Trophoblast cell (in vitro differentiated cells and primary cell): ENCODE results near the gene ROR2.

Experiments used
- DNase-seq, 2 donors: peaks; one replicate each; pipeline ENCODE4 v3.0.0-alpha.2; 2016
- H2AFZ ChIP-seq: 2 replicates; pipeline ENCODE4 v1.6.1; 2013; ENCODE audit warnings: low read length, moderate library complexity, mild to moderate bottlenecking; ENCODE audit not compliant: insufficient read depth, poor library complexity
- H2AK5ac ChIP-seq: 2 replicates; pipeline ENCODE4 v1.6.1; 2013; ENCODE audit warnings: mild to moderate bottlenecking, low read length
- H2BK120ac ChIP-seq: 2 replicates; pipeline ENCODE4 v1.6.1; 2013; ENCODE audit warnings: low read length, mild to moderate bottlenecking, moderate library complexity; ENCODE audit not compliant: insufficient read depth, poor library complexity
- H2BK12ac ChIP-seq: 2 replicates; pipeline ENCODE4 v1.6.1; 2013; ENCODE audit warnings: mild to moderate bottlenecking, low read length, moderate library complexity
- H2BK5ac ChIP-seq: 2 replicates; pipeline ENCODE4 v1.6.1; 2013; ENCODE audit warnings: low read length, low read depth, moderate library complexity, mild to moderate bottlenecking; ENCODE audit not compliant: poor library complexity
- H3K14ac ChIP-seq: 2 replicates; pipeline ENCODE4 v1.6.1; 2013; ENCODE audit warnings: mild to moderate bottlenecking, low read length
- H3K18ac ChIP-seq: 2 replicates; pipeline ENCODE4 v1.6.1; 2013; ENCODE audit warnings: mild to moderate bottlenecking, low read length
- H3K23ac ChIP-seq: 2 replicates; pipeline ENCODE4 v1.6.1; 2013; ENCODE audit warnings: low read length
- H3K27ac ChIP-seq: 2 replicates; pipeline ENCODE4 v1.5.1; 2013; ENCODE audit warnings: low read depth, mild to moderate bottlenecking, inconsistent platforms, low read length, moderate library complexity
- H3K27me3 ChIP-seq: 2 replicates; pipeline ENCODE4 v1.6.1; 2013; ENCODE audit warnings: inconsistent platforms, mild to moderate bottlenecking, low read length, moderate library complexity; ENCODE audit not compliant: insufficient read depth
- H3K36me3 ChIP-seq, 2 experiments: 1 replicate in 1 of 2; 2 replicates in 1 of 2; pipeline ENCODE4 v1.6.1; 2013; ENCODE audit warnings: low read length in 2 of 2, mild to moderate bottlenecking in 2 of 2, moderate library complexity in 1 of 2; ENCODE audit not compliant: insufficient read depth in 2 of 2, control insufficient read depth in 1 of 2
- H3K4ac ChIP-seq: 2 replicates; pipeline ENCODE4 v1.6.1; 2013; ENCODE audit warnings: low read depth, mild to moderate bottlenecking, low read length, moderate library complexity
- H3K4me1 ChIP-seq, 2 experiments: 1 replicate in 1 of 2; 2 replicates in 1 of 2; pipeline ENCODE4 v1.6.1; 2013; ENCODE audit warnings: low read length in 2 of 2, mild to moderate bottlenecking in 2 of 2, moderate library complexity in 1 of 2; ENCODE audit not compliant: insufficient read depth in 2 of 2, control insufficient read depth in 1 of 2
- H3K4me2 ChIP-seq: 2 replicates; pipeline ENCODE4 v1.6.1; 2013; ENCODE audit warnings: inconsistent platforms, mild to moderate bottlenecking, low read length, moderate library complexity
- H3K4me3 ChIP-seq: 2 replicates; pipeline ENCODE4 v1.5.1; 2013; ENCODE audit warnings: mild to moderate bottlenecking, low read depth, low read length, inconsistent platforms
- H3K79me1 ChIP-seq: one replicate; pipeline ENCODE4 v1.6.1; 2013; ENCODE audit warnings: low read length
- H3K79me2 ChIP-seq: 2 replicates; pipeline ENCODE4 v1.6.1; 2013; ENCODE audit warnings: low read length, mild to moderate bottlenecking; ENCODE audit not compliant: control insufficient read depth, insufficient read depth, poor library complexity
- H3K9ac ChIP-seq: 2 replicates; pipeline ENCODE4 v1.6.1; 2013; ENCODE audit warnings: mild to moderate bottlenecking, low read length
- H3K9me3 ChIP-seq: 2 replicates; pipeline ENCODE4 v1.6.1; 2013; ENCODE audit warnings: low read depth, mild to moderate bottlenecking, control low read depth, inconsistent platforms, low read length; ENCODE audit not compliant: insufficient read depth
- H4K12ac ChIP-seq: 2 replicates; pipeline ENCODE4 v1.6.1; 2013; ENCODE audit warnings: low read depth, mild to moderate bottlenecking, low read length, moderate library complexity
- H4K8ac ChIP-seq: 2 replicates; pipeline ENCODE4 v1.6.1; 2013; ENCODE audit warnings: low read depth, mild to moderate bottlenecking, low read length, moderate library complexity
- H4K91ac ChIP-seq: one replicate; pipeline ENCODE4 v1.6.1; 2013; ENCODE audit warnings: low read depth, mild to moderate bottlenecking, low read length, moderate library complexity
- WGBS: extraction: QIAGEN DNeasy Blood & Tissue Kit; methylation state at CpG from one replicate; pipeline ENCODE4 v1.1.7; 2013; ENCODE audit warnings: missing lambda C conversion rate; ENCODE audit not compliant: insufficient read length, insufficient coverage; ENCODE audit errors: extremely low coverage; 5-methylcytosine and 5-hydroxymethylcytosine counted together

Gene ROR2

GRCh38 chr9:91843623-91844148 lies 106.3 kb downstream of the ROR2 start:
- WGBS, result no CpG with 5 or more reads among the region's 15 CpGs
- no peak overlapping the region for H2BK120ac ChIP-seq
- H3K4me2 ChIP-seq, result no peak overlapping the region
- no peak overlapping the region for H4K12ac ChIP-seq
- H3K18ac ChIP-seq, result no peak overlapping the region
- no peak overlapping the region for H4K91ac ChIP-seq
- no peak overlapping the region for H3K14ac ChIP-seq
- no peak overlapping the region for H2BK12ac ChIP-seq
- no peak overlapping the region for H3K27ac ChIP-seq
- no peaks in the 10 kb centered on the region for H3K79me1 ChIP-seq
- no peaks in the 10 kb centered on the region for H3K27me3 ChIP-seq
- no peak overlapping the region for H2AK5ac ChIP-seq
- no peak overlapping the region for H3K4me3 ChIP-seq
- H3K4ac ChIP-seq, result no peak overlapping the region
- no peaks in the 10 kb centered on the region for H3K36me3 ChIP-seq
- no peak for DNase-seq
- no peak overlapping the region for H3K9ac ChIP-seq
- H3K4me1 ChIP-seq, result peaks cover 0 to 3% of the 10 kb centered on the region in 2 experiments
- H2BK5ac ChIP-seq, result no peak overlapping the region
- no peak overlapping the region for H2AFZ ChIP-seq
- H3K9me3 ChIP-seq, result no peaks in the 10 kb centered on the region
- H3K79me2 ChIP-seq, result no peaks in the 10 kb centered on the region
- H3K23ac ChIP-seq, result no peak overlapping the region
- H4K8ac ChIP-seq, result no peak overlapping the region

- Histone ChIP-seq H3K4ac (no peak overlapping the region), H2BK120ac (no peak overlapping the region), H3K14ac (no peak overlapping the region), H3K27me3 (no peaks in the 10 kb centered on the region), H3K9ac (no peak overlapping the region), H3K18ac (no peak overlapping the region), H3K27ac (no peak overlapping the region), H3K9me3 (no peaks in the 10 kb centered on the region), H3K4me3 (no peak overlapping the region), H4K8ac (no peak overlapping the region), H2BK12ac (no peak overlapping the region), H3K79me2 (no peaks in the 10 kb centered on the region), H4K12ac (no peak overlapping the region), H3K23ac (no peak overlapping the region), H3K4me1 (peaks cover 0 to 3% of the 10 kb centered on the region in 2 experiments), H3K4me2 (no peak overlapping the region), H3K79me1 (no peaks in the 10 kb centered on the region), H3K36me3 (no peaks in the 10 kb centered on the region), H2AK5ac (no peak overlapping the region), H2AFZ (no peak overlapping the region), H2BK5ac (no peak overlapping the region), H4K91ac (no peak overlapping the region)
- no CpG with 5 or more reads among the region's 7 CpGs for WGBS
- no peak for DNase-seq
Observed at GRCh38 chr9:91843093-91843492, 106.9 kb downstream of the ROR2 start.

GRCh38 chr9:91842358-91843049 lies 107.5 kb downstream of the ROR2 start:
- H3K79me2 ChIP-seq, result no peaks in the 10 kb centered on the region
- no peaks in the 10 kb centered on the region for H3K79me1 ChIP-seq
- no peaks in the 10 kb centered on the region for H3K36me3 ChIP-seq
- peaks cover 0 to 3% of the 10 kb centered on the region in 2 experiments for H3K4me1 ChIP-seq
- no peaks in the 10 kb centered on the region for H3K9me3 ChIP-seq
- no peak overlapping the region for H3K4me3 ChIP-seq
- no peak overlapping the region for H2AK5ac ChIP-seq
- no peak overlapping the region for H4K91ac ChIP-seq
- no peak overlapping the region for H3K4ac ChIP-seq
- no peak overlapping the region for H4K12ac ChIP-seq
- no peak overlapping the region for H4K8ac ChIP-seq
- DNase-seq, result no peak
- no peaks in the 10 kb centered on the region for H3K27me3 ChIP-seq
- no peak overlapping the region for H3K27ac ChIP-seq
- no peak overlapping the region for H2BK5ac ChIP-seq
- no peak overlapping the region for H3K23ac ChIP-seq
- H2AFZ ChIP-seq, result no peak overlapping the region
- H3K4me2 ChIP-seq, result no peak overlapping the region
- H3K14ac ChIP-seq, result no peak overlapping the region
- WGBS, result no CpG with 5 or more reads among the region's 9 CpGs
- H3K9ac ChIP-seq, result no peak overlapping the region
- H3K18ac ChIP-seq, result no peak overlapping the region
- no peak overlapping the region for H2BK120ac ChIP-seq
- H2BK12ac ChIP-seq, result no peak overlapping the region

GRCh38 chr9:91841591-91841990 lies 108.4 kb downstream of the ROR2 start:
- Histone ChIP-seq H2BK12ac (no peak overlapping the region), H3K18ac (no peak overlapping the region), H3K4me3 (no peak overlapping the region), H3K4me2 (no peak overlapping the region), H3K4me1 (peaks cover 0 to 3% of the 10 kb centered on the region in 2 experiments), H3K23ac (no peak overlapping the region), H4K8ac (no peak overlapping the region), H2AK5ac (no peak overlapping the region), H3K27me3 (no peaks in the 10 kb centered on the region), H3K79me1 (no peaks in the 10 kb centered on the region), H3K14ac (no peak overlapping the region), H4K91ac (no peak overlapping the region), H3K27ac (no peak overlapping the region), H3K4ac (no peak overlapping the region), H2BK120ac (no peak overlapping the region), H3K9me3 (no peaks in the 10 kb centered on the region), H3K36me3 (no peaks in the 10 kb centered on the region), H2AFZ (no peak overlapping the region), H3K9ac (no peak overlapping the region), H4K12ac (no peak overlapping the region), H2BK5ac (no peak overlapping the region), H3K79me2 (no peaks in the 10 kb centered on the region)
- DNase-seq, result no peak
- WGBS, result no CpG with 5 or more reads among the region's 5 CpGs
